GM19328 (cell line): ENCODE data around the gene SKI.

Experiments used
- ATAC-seq: cut with Tn5 transposase; IDR thresholded peaks from one replicate; pipeline ENCODE4 v1.9.1; 2021; ENCODE audit warnings: mild to moderate bottlenecking, moderate library complexity; ENCODE audit not compliant: unreplicated experiment

The SKI gene

GRCh38 chr1:2348346-2349325 lies 120.5 kb downstream of the SKI start:
- no peak for ATAC-seq

GRCh38 chr1:2349806-2350205 lies 121.7 kb downstream of the SKI start:
- no peak for ATAC-seq

GRCh38 chr1:2350501-2350900 lies 122.4 kb downstream of the SKI start:
- ATAC-seq, result no peak

GRCh38 chr1:2350911-2351655 lies 123.0 kb downstream of the SKI start:
- ATAC-seq, result no peak

- no peak for ATAC-seq
Observed at GRCh38 chr1:2351723-2352122, 123.6 kb downstream of the SKI start.

GRCh38 chr1:2352341-2352896 lies 124.3 kb downstream of the SKI start:
- no peak for ATAC-seq

- no peak for ATAC-seq
Observed at GRCh38 chr1:2352897-2353550, 124.9 kb downstream of the SKI start.

- ATAC-seq, result no peak
Observed at GRCh38 chr1:2353551-2354438, 125.7 kb downstream of the SKI start.

- no peak for ATAC-seq
Observed at GRCh38 chr1:2354511-2355372, 126.6 kb downstream of the SKI start.

GRCh38 chr1:2355373-2356261 lies 127.5 kb downstream of the SKI start:
- no peak for ATAC-seq

GRCh38 chr1:2356401-2356800 lies 128.3 kb downstream of the SKI start:
- no peak for ATAC-seq

GRCh38 chr1:2356911-2357845 lies 129.1 kb downstream of the SKI start:
- no peak for ATAC-seq

GRCh38 chr1:2358072-2358471 lies 130.0 kb downstream of the SKI start:
- no peak for ATAC-seq

GRCh38 chr1:2358651-2359640 lies 130.8 kb downstream of the SKI start:
- ATAC-seq, result no peak
